ENCODE results near the gene RNU6-9. TPM values are rescaled to one million over a fixed set of nuclear protein-coding genes. Genes with fewer than 3 reads are reported as not detected.

Gene RNU6-9
- total and polyA plus RNA-seq, 2 of the 13 experiments (the other 11 are each of a cell fraction or from before 2014, with no cell fraction given), result under 0.01 TPM; not detected in 1

- H4K20me1 ChIP-seq (ENCODE audit: insufficient read depth, low read length), result peaks cover 10% of the 10 kb centered on the region; the same call in 1 of the 2 replicates
- BruUV-seq (replicated peaks), result TSS peak; percentile 85
- peaks cover 6 to 21% of the 10 kb centered on the region in 2 experiments; a peak in 4 of 5 replicates for H3K36me3 ChIP-seq (replicated peaks in 1 of 2; ENCODE audit: control insufficient read depth in 1 of 2, insufficient read depth in 2 of 2, low read length in 2 of 2)
- CTCF ChIA-PET (ENCODE audit: low intra/inter-chr PET ratio, low total read pairs), result interaction anchor here (3.5 kb wide), 1 partner anchor 57 kb away, joined by 14 read pairs; the partner anchor contains the start of gene WDR18
- in situ Hi-C loops (cut with HindIII; ENCODE audit: extremely low pct_ligation_motif_present, low pct_unique_long_range_greater_than_20kb) (loop anchor here (5.0 kb wide), 1 partner anchor 36 kb away; no protein-coding TSS in a partner anchor), intact Hi-C loops (cut with micrococcal nuclease; ENCODE audit: unreplicated experiment) (loop anchor here (10.0 kb wide), 1 partner anchor 261 kb away; the partner anchor contains the start of gene RNF126)
- H3K4me2 ChIP-seq (ENCODE audit: low read depth, low read length), result peak overlapping the region; percentile 32
- ATAC-seq (no peak), DNase-seq (ENCODE audit: low spot score) (no peak), FAIRE-seq (no peak)
- H3K4me1 ChIP-seq (ENCODE audit: insufficient read depth, low read length), result peaks cover 50% of the 10 kb centered on the region
- H3K79me2 ChIP-seq (ENCODE audit: insufficient read depth, low read length), result peaks cover 53% of the 10 kb centered on the region
- H3K9me3 ChIP-seq (ENCODE audit: low read length), result no peaks in the 10 kb centered on the region
- 0% methylated on average over 8 of the region's 21 CpGs for WGBS (ENCODE audit: low lambda C conversion rate)
- no peaks in the 10 kb centered on the region for H3K27me3 ChIP-seq (ENCODE audit: control insufficient read depth in 1 of 2, insufficient read depth in 2 of 2, low read length in 2 of 2)
- peak overlapping the region; percentile 92 for H3K27ac ChIP-seq (ENCODE audit: extremely low read length, insufficient read depth, low read length)
- TF ChIP-seq ZBTB7B (CRISPR knock-in tag; IDR thresholded peaks at IDR 0.05) (0 out of 2 replicates have a peak, but pooled peaks have one; percentile 0), KDM5A (IDR thresholded peaks at IDR 0.05; ENCODE audit: borderline replicate concordance, low read length) (peak; percentile 4; the same call in 1 of the 2 replicates), IRX3 (CRISPR knock-in tag; IDR thresholded peaks at IDR 0.05; ENCODE audit: borderline replicate concordance, low read depth) (no peak), MTERF4 (CRISPR knock-in tag; IDR thresholded peaks at IDR 0.05) (no peak), ISL2 (CRISPR knock-in tag; IDR thresholded peaks at IDR 0.05) (no peak), BHLHE40 (IDR thresholded peaks at IDR 0.05; ENCODE audit: low read length) (no peak), AGO2 (optimal IDR thresholded peaks at IDR 0.05; ENCODE audit: low read depth, low read length) (peak; percentile 94), ZBTB10 (CRISPR knock-in tag; IDR thresholded peaks at IDR 0.05; ENCODE audit: borderline replicate concordance) (0 out of 2 replicates have a peak, but pooled peaks have one; percentile 19), POGK (CRISPR knock-in tag; conservative IDR thresholded peaks at IDR 0.05) (0 out of 2 replicates have a peak, but pooled peaks have one; percentile 16), MXD3 (CRISPR knock-in tag; IDR thresholded peaks at IDR 0.05) (no peak)
- no peak overlapping the region for H2AFZ ChIP-seq (ENCODE audit: low read length)
- peak overlapping the region; percentile 98 for H3K9ac ChIP-seq (ENCODE audit: insufficient read depth, low read depth, low read length)
- H3K4me3 ChIP-seq (replicated peaks in 1 of 3; ENCODE audit: insufficient read depth in 1 of 3, low read depth in 2 of 3, low read length in 3 of 3), result peak overlapping the region; percentile 88 to 98 (median 96)
- POLR2A ChIA-PET, result interaction anchor here (1.3 to 2.2 kb wide), 4 partner anchors 10 to 58 kb away, joined by 3 to 42 read pairs (median 10); partner anchors contain the start of gene WDR18
These were observed 33.0 kb downstream of the RNU6-9 start for GRCh38 chr19:926323-926588.

Data from HepG2 (cell line).